ENCODE measurements around the gene TRIL. TPM values are rescaled to one million over a fixed set of nuclear protein-coding genes. Genes with fewer than 3 reads are reported as not detected.
A peak's percentile ranks its signal among the peaks of the same experiment; 100 is the strongest.

Gene TRIL
- total and polyA plus RNA-seq, 2 of the 13 experiments (the other 11 are each of a cell fraction or from before 2014, with no cell fraction given): 0.18 to 0.40 TPM

GRCh38 chr7:28921822-28922221 lies 36.3 kb downstream of the TRIL start (continued):
- TF ChIP-seq MYC (CRISPR knock-in tag; IDR thresholded peaks at IDR 0.05; ENCODE audit: borderline replicate concordance) (no peak), HNF1B (CRISPR knock-in tag; IDR thresholded peaks at IDR 0.05) (no peak), KLF11 (CRISPR knock-in tag; IDR thresholded peaks at IDR 0.05) (no peak), GATA4 (IDR thresholded peaks at IDR 0.05; ENCODE audit: borderline replicate concordance, low read depth) (no peak), MED1 (CRISPR knock-in tag; IDR thresholded peaks at IDR 0.05) (no peak), ZFP82 (CRISPR knock-in tag; IDR thresholded peaks at IDR 0.05; ENCODE audit: borderline replicate concordance) (no peak), ARID3A (IDR thresholded peaks at IDR 0.05; ENCODE audit: low read depth, low read length) (peak; percentile 69; the same call in 1 of the 2 replicates), ZNF30 (CRISPR knock-in tag; IDR thresholded peaks at IDR 0.05) (no peak), SMC3 (IDR thresholded peaks at IDR 0.05; ENCODE audit: low read length) (peak; percentile 81), HNF4A (CRISPR knock-in tag; IDR thresholded peaks at IDR 0.05) (no peak), SP140L (CRISPR knock-in tag; IDR thresholded peaks at IDR 0.05; ENCODE audit: borderline replicate concordance) (no peak), AHDC1 (CRISPR knock-in tag; IDR thresholded peaks at IDR 0.05; ENCODE audit: borderline replicate concordance) (no peak), ESRRA (CRISPR knock-in tag; IDR thresholded peaks at IDR 0.05; ENCODE audit: low read depth) (no peak), TEF (CRISPR knock-in tag; IDR thresholded peaks at IDR 0.05) (no peak), ZNF891 (CRISPR knock-in tag; IDR thresholded peaks at IDR 0.05) (no peak), BATF2 (CRISPR knock-in tag; IDR thresholded peaks at IDR 0.05) (no peak), ZMYM4 (CRISPR knock-in tag; IDR thresholded peaks at IDR 0.05) (0 out of 2 replicates have a peak, but pooled peaks have one; percentile 16), ZNF691 (CRISPR knock-in tag; IDR thresholded peaks at IDR 0.05; ENCODE audit: borderline replicate concordance, low read depth) (no peak), ZEB1 (IDR thresholded peaks at IDR 0.05; ENCODE audit: insufficient replicate concordance, low read depth) (no peak), MIXL1 (CRISPR knock-in tag; IDR thresholded peaks at IDR 0.05) (0 out of 2 replicates have a peak, but pooled peaks have one; percentile 24)

All from HepG2 (cell line).